GM21515 (cell line): ENCODE data around the gene ALKBH7.

Experiments
- ATAC-seq: cut with Tn5 transposase; IDR thresholded peaks from one replicate; pipeline ENCODE4 v1.9.1; 2021; ENCODE audit not compliant: unreplicated experiment

Gene ALKBH7

DNA sequence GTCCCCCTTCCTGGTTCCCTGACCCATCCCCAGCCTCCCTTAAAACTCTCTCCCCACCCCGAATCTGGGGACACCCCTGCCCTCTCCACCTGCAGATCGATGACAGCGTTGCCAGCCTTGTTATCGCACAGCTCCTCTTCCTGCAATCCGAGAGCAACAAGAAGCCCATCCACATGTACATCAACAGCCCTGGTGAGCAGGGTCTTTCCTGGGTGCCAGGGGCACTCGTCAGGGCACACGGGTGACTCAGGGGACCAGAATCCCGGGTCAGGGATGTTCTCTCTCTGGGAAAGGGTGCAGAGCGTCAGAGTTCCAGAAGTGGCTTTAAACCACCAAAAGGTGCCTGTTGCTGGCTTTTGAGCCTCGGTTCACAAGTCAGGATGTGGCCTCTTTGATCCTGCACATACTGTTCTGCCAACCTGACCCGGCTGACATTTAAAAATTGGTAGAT lies 10.2 kb upstream of the ALKBH7 start:
- ATAC-seq = no peak

- ATAC-seq = no peak
These were observed 8.2 kb upstream of the ALKBH7 start for GRCh38 chr19:6364353-6364752.

DNA sequence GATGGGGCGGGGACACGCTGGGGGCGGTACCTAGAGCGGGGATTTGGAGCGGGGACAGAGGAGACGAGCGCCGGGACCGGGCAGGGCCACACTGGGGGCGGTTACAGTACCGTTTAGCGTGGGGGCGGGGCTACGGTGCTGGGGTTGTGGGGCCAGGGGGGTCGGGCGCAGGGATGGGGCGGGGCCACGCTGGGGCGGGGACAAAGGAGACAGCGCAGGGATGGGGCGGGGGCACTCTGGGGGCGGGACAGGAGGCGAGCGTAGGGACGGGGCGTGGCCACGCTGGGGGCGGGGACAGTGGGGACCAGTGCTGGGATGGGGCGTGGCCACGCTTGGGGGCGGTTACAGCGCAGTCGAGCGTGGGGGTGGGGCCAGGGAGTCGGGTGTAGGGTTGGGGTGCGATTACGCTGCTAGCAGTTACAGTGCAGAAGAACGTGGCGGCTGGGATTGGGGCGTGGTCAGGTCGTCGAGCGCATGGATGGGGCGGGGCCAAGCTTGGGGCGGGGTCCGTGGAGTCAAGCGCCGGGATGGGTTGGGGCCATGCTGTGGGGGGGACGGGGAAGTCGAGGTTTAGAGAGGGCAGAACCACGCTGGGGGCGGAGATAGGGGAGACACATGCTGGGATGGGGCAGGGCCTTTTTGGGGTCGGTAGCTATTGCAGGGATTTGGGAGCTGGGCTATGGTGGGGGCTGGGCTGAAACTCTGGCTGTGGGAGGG lies 660 bp downstream of the ALKBH7 start:
- peak; percentile 53 for ATAC-seq

DNA sequence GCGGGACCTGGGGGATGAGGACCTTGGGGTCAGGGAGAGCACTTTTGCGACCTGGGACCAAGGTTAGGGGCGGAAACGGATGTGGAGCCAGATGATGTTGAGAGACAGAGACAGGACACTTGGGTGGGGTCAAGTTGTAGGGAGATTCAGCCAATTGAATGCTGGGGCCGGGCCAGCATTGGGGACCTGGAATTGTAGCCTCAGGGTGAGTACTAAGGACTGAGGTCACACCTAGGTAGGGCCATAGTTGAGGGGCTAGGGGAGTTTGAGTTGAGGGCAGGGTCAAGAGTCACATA lies 1.2 kb downstream of the ALKBH7 start:
- no peak for ATAC-seq

DNA sequence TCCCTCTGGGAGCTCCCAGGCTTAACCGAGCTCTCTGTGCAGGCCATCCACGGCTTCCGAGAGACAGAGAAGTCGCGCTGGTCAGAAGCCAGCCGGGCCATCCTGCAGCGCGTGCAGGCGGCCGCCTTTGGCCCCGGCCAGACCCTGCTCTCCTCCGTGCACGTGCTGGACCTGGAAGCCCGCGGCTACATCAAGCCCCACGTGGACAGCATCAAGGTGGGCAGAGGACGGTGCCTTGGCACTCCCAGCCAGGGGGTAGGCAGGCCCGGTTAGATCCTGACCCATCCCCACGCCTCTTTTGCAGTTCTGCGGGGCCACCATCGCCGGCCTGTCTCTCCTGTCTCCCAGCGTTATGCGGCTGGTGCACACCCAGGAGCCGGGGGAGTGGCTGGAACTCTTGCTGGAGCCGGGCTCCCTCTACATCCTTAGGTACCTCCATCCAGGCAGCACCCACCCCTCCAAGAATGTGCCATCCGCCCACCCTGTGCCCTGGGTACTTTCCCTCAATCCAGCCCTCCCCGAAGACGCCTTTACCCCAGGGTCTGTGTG lies 1.6 kb downstream of the ALKBH7 start:
- ATAC-seq = no peak

- no peak for ATAC-seq
These were observed 2.3 kb downstream of the ALKBH7 start for GRCh38 chr19:6374711-6375410.

DNA sequence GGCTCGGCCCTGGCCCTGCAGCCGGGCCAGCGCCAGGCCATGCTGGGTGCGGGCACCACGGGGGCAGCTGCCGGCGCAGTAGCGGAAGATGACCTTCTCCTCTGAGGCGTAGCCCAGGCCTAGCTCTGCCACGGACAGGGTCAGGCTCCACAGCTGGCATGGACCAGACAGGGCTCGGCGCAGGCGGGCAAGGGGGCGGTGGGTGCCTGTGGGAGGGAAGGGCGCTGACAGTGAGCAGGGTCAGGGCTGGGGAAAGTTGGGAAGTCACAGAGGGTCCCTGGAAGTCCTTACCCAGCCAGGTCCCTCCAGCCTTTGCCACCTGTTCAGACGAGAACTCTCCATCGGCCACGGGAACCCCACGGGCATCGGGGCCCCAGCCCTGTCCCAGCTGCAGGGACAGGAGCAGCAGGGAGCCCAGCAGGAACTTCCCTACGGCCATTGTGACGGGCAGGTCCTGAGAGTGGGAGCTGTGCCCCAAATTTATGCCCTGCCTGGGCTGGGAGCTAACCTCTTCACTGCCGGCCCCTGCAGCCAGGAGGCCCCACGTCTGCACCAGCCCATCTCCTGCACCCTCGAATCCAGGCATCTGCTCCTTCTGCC lies 2.9 kb downstream of the ALKBH7 start, which contains the start of gene PSPN:
Gene PSPN (minus strand): TSS at position 523 of the 600 bp plus-strand sequence. CDS start 84 bp downstream, at position 439.
- no peak for ATAC-seq

- no peak for ATAC-seq
These were observed 4.1 kb downstream of the ALKBH7 start for GRCh38 chr19:6376512-6377190.

- ATAC-seq = no peak
These were observed 5.4 kb downstream of the ALKBH7 start for GRCh38 chr19:6378041-6378440.

DNA sequence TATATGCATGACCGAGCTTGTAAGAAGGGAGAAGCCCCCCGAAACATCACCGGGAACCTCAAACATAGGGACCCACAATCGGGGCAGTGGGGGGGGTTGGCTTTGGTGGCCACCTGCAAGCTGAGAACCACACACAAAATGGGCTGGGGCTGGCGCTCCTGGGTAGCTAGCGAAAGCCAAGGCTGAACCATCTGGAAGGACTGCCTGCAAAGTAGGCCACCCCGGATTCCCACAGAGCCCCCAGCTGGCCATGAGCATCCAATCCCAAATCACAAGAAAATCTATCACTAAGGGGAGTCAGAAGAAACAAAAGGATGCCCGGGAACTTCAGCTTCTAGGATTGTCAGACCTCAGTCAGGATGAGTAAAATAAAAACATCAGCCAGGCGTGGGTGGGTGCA lies 5.9 kb downstream of the ALKBH7 start:
- ATAC-seq = no peak

DNA sequence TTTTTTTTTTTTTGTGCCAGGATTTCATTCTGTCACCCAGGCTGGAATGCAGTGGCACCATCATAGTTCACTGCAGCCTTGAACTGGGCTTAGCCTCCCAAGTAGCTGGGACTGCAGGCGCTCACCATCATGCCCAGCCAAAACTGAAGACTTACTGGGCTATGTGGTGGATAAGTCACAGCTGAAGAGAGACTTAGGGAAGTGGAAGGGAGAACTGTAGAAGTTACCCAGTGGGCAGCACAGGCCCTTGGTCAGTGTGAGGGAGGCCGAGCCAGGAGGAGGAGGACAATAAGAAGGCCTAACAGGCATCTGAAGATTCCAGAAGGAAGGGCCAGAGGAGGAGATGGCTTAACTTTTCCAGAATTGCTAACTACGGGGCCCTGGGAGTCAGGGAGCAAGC lies 7.2 kb downstream of the ALKBH7 start:
- ATAC-seq = no peak

DNA sequence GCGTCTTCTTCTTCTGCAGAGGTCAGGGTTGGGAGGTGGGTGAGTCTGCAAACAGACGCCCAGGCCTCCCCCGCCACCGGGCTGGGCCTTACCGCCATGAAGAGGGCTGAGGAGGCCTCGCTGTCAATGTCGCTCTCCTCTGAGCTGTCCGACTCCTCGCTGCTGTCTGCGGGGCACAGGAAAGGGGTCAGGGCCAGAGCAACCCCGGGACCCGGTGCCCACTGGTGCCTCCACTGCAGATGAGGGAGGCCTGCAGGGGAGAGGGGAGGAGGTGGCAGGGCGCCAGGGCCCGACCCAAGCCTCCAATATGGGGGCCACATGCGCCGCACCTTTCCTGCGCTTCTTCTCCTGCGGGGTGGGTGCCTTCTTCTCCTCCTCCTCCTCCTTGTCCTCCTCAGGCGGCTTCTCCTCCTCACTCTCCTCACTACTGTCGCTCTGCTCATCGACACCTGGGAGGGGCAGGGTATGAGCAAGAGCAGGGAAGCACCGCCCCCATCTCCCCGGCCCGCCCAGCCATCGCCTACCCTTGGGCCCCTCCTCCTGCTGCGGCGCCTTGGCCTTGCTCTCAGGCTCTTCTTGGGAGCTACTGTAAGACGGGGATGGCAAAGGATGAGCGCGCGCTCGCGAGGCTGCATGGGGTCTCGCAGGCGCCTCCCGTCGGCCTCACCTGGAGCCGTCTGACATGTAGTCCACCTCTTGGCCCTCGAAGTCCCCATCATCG lies 8.6 kb downstream of the ALKBH7 start:
- no peak for ATAC-seq

DNA sequence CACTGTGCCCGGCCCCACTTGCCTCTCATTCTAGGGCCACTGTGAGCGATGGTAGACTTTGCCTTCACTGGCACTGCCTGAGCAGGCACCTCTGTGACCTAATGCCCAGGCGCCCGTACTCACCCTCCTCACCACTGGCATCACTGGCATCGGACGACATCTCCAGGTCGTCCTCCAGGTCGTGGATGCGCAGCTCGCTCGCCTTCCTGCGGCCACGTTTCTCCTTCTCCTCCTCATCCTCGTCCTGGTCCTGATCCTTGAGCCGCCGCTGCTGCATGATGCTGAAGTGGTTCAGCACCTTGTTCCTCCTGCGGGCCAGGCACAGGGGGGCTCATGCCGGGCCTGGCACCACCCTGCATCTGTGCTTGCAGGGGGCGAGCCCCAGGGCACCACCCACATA lies 10.6 kb downstream of the ALKBH7 start:
- no peak for ATAC-seq

DNA sequence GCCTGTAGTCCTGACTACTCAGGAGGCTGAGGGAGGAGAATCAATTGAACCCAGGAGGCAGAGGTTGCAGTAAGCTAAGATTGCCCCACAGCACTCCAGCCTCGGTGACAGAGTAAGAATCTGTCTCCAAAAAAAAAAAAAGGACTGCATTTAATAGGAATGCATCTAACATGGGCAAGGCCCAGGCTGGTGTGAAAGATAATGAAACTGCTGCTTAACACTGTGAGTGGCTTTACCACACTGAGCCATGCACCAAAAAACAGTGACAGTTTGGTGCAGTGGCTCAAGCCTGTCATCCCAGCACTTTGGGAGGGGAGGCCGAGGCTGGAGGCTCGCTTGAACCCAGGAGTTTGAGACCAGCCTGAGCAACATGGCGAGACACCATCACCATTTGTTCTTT lies 11.8 kb downstream of the ALKBH7 start:
- no peak for ATAC-seq

GRCh38 chr19:6387372-6387771 lies 14.8 kb downstream of the ALKBH7 start:
- ATAC-seq = no peak

DNA sequence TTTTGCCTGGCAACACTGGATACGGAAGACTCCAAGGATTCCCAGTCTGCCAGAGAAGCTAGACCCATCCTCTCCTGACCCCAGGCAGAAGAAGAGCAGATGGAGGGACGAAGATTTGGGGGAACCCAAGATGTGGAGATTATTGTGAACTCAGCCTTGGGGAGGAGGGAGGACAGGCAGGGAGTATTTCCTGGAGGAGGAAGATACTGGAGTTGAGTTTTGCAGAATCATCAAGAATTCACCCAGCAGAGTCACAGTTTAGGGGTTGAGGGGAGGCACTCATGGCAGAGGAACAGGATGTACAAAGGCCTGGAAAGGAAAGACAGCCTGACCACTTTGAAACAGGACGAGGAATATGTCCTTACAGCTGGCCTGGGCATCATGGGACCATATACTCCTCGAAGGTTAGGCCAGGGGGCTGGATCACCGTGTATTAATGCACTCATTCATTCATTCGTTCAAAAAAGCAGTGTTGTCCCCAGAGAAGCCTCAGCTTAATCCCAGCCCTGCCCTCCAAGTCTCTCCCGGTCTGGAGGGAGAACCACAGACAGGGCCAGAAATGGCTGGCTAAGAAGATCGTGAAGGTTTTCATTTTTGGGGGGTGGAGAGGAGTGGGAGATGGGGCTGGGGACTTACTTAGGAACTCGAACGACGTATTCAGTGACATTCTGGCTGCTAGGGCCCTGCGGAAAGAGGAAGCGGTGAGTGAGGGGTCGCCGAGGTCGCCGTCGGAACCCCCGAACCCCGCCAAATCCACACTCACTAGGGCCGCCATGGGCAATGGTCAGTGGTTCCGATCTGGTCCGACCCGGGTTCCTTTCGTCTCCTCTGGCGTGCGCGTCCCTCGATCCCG lies 19.9 kb downstream of the ALKBH7 start:
- peak; percentile 6 for ATAC-seq

DNA sequence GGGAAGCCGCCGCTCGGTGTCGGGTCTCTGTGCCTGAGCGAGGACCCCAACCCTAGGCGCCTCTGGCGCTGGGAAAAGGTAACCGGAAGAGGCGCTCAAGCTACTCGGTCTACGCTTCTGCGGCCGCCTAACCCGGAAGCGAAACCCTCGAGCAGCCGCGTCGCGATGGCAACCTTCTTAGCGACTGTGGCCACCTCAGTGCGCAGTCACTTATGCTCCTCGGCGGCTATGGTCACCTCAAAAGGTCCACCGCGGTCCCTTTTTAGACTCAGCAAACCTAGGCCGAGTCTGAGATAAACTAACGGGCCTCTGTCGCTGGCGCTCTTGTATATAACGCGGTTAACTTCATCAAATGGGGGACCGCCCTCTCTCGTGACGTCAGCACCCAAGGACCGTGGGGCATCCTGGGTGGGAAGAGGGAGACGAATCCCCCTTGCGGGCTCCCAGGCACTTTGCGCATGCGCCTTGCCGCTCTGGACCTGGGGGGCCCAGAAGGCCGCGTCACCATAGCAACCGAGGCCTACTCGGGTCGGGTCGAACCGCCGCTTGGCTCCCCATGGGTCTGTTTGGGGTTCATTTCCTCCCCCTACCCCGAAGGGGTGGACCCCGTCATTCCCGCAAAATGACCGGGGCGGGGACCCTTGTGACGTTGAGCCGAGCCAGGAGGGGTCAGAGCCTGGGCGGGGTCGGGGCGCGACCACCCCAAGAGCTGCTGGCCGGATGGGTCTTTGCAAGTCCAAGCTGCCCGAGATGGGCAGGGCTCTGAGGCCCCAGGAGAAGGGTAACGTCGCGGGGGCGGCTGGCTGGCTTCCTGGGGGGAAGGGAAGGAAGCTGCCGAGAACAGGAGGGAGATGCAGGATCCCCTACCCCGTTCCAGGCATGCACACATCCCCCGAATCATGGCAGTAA lies 20.7 kb downstream of the ALKBH7 start, which contains the start of gene GTF2F1:
Gene GTF2F1 (minus strand): TSS at position 91 of the 909 bp plus-strand sequence. CDS start 169 bp downstream, outside the sequence.
- ATAC-seq = peak; percentile 80

DNA sequence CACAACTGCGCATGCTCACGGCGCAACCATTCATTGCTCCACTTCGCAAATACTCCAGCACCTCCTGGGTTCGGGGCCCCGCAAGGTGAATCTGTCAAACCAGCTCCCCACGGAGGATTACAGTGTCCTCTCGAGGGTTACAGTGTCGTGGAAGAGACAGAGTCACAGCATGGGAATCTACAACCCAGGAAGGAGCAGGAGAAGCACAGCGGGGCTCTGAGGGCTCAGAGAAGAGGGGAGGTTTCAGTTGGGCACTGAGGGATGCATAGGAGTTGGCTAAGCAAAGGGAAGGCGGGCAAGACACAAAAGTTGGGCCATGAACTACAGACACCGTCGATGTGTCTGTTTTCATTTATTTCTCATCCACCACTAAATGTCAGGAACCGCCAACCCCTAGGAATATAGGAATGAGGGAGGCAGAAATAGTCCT lies 21.4 kb downstream of the ALKBH7 start:
- no peak for ATAC-seq

- no peak for ATAC-seq
These were observed 22.2 kb downstream of the ALKBH7 start for GRCh38 chr19:6394831-6395230.
